A549 (cell line): ENCODE data around the gene CLIP2.

ENCODE experiments used
- BCL3 ChIP-seq: fragments of >200 bp; sonication (Bioruptor Twin); formaldehyde crosslinking; IDR thresholded peaks from 3 replicates; pipeline ENCODE4 v1.6.1; 2016
- CHD4 ChIP-seq: fragments of 200-600 bp; sonication (generic); IDR thresholded peaks from 2 replicates; pipeline ENCODE4 v1.6.1; 2016; ENCODE audit warnings: antibody characterized with exemption, mild to moderate bottlenecking, borderline replicate concordance
- FOSL2 ChIP-seq, 2 experiments: fragments of 450-650 bp in 1 of 2; fragments of >200 bp in 1 of 2; sonication (Bioruptor Twin) in 1 of 2; formaldehyde crosslinking; IDR thresholded peaks; 2 replicates each; pipeline versions ENCODE4 v1.5.0 to v1.6.1; 2016 to 2020; ENCODE audit warnings: mild to moderate bottlenecking in 1 of 2, moderate library complexity in 1 of 2
- GATA3 ChIP-seq: IDR thresholded peaks from 2 replicates; pipeline ENCODE4 v1.6.1; 2012; ENCODE audit warnings: borderline replicate concordance
- KDM1A ChIP-seq: fragments of 200-600 bp; sonication (generic); IDR thresholded peaks from 2 replicates; pipeline ENCODE4 v1.6.1; 2016; ENCODE audit warnings: low read depth, mild to moderate bottlenecking
- RAD21 ChIP-seq, 2 experiments: fragments of >200 bp in 1 of 2; sonication (Bioruptor Twin) in 1 of 2; formaldehyde crosslinking in 1 of 2; IDR thresholded peaks in 1 of 2; conservative IDR thresholded peaks in 1 of 2; 2 replicates in 1 of 2; 3 replicates in 1 of 2; pipeline ENCODE4 v1.6.1; 2012 to 2018; ENCODE audit warnings: inconsistent platforms in 1 of 2
- RFX5 ChIP-seq: fragments of 450-650 bp; IDR thresholded peaks from 2 replicates; pipeline ENCODE4 v1.7.1; 2014; ENCODE audit warnings: antibody characterized with exemption, mild to moderate bottlenecking, moderate library complexity
- USF2 ChIP-seq: fragments of 450-650 bp; IDR thresholded peaks from 2 replicates; pipeline ENCODE4 v1.6.1; 2014; ENCODE audit warnings: antibody characterized with exemption
- ZFP36 ChIP-seq: fragments of 450-650 bp; IDR thresholded peaks from 2 replicates; pipeline ENCODE4 v1.6.1; 2014; ENCODE audit warnings: borderline replicate concordance; ENCODE audit not compliant: partially characterized antibody
- ZNF302 ChIP-seq: fragments of 250-450 bp; sonication (Bioruptor Pico); IDR thresholded peaks from 2 replicates; pipeline ENCODE4 v1.9.0; 2021; ENCODE audit warnings: inconsistent platforms, mild to moderate bottlenecking, moderate library complexity
- TF ChIP-seq, protein P1 (sequence below): fragments of >200 bp; sonication (Bioruptor Twin); formaldehyde crosslinking; IDR thresholded peaks from 3 replicates; pipeline ENCODE4 v1.5.1; 2016

- TF ChIP-seq, protein P1, sequence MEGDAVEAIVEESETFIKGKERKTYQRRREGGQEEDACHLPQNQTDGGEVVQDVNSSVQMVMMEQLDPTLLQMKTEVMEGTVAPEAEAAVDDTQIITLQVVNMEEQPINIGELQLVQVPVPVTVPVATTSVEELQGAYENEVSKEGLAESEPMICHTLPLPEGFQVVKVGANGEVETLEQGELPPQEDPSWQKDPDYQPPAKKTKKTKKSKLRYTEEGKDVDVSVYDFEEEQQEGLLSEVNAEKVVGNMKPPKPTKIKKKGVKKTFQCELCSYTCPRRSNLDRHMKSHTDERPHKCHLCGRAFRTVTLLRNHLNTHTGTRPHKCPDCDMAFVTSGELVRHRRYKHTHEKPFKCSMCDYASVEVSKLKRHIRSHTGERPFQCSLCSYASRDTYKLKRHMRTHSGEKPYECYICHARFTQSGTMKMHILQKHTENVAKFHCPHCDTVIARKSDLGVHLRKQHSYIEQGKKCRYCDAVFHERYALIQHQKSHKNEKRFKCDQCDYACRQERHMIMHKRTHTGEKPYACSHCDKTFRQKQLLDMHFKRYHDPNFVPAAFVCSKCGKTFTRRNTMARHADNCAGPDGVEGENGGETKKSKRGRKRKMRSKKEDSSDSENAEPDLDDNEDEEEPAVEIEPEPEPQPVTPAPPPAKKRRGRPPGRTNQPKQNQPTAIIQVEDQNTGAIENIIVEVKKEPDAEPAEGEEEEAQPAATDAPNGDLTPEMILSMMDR: no peak
- no peak for TF ChIP-seq ZNF302 (CRISPR knock-in tag)
- no peak for TF ChIP-seq ZFP36
- no peak for TF ChIP-seq FOSL2 (IDR thresholded peaks at IDR 0.05)
- no peak for TF ChIP-seq FOSL2 (CRISPR knock-in tag; IDR thresholded peaks at IDR 0.05)
- TF ChIP-seq CHD4: no peak
- TF ChIP-seq BCL3: no peak
- no peak for TF ChIP-seq RAD21 (conservative IDR thresholded peaks at IDR 0.05 in 1 of 2, IDR thresholded peaks at IDR 0.05 in 1 of 2)
- no peak for TF ChIP-seq GATA3
- TF ChIP-seq USF2: no peak
- TF ChIP-seq KDM1A: no peak
- no peak for TF ChIP-seq RFX5
These were observed 47.1 kb upstream of the CLIP2 start for GRCh38 chr7:74242122-74242443.
